H1 (cell line): ENCODE measurements around the gene IRAK4. TPM values are rescaled to one million over a fixed set of nuclear protein-coding genes. Genes with fewer than 3 reads are reported as not detected.

Experiments
- CTCF ChIA-PET: fragments of 300-600 bp; sonication (Branson Sonifier 250); formaldehyde crosslinking; loops from one replicate; lab custom pipeline; 2021; ENCODE audit not compliant: partially characterized antibody; lab: Charles Lee
- POLR2A ChIA-PET: fragments of 300-600 bp; sonication (Branson Sonifier 250); formaldehyde crosslinking; loops from one replicate; lab custom pipeline; 2021; ENCODE audit warnings: inconsistent platforms; ENCODE audit not compliant: partially characterized antibody; lab: Charles Lee
- DNase-seq, 2 experiments: peaks; one replicate each; pipeline versions ENCODE4 v3.0.0 to v3.0.0-alpha.2; 2010 to 2022; ENCODE audit warnings: low spot score in 2 of 2, low read depth in 1 of 2, mixed read lengths in 1 of 2
- FAIRE-seq: peaks from 2 replicates; lab custom pipeline; 2011; peaks lifted over from hg19 to GRCh38; lab: Jason Lieb, UNC
- H2AFZ ChIP-seq: 2 replicates; pipeline ENCODE4 v1.8.1; 2012; ENCODE audit warnings: low read length, inconsistent platforms
- H2AK5ac ChIP-seq: 2 replicates; pipeline ENCODE4 v1.6.1; 2013; ENCODE audit warnings: low read depth, low read length
- H2BK120ac ChIP-seq: replicated peaks from 2 replicates; pipeline ENCODE3; 2013; ENCODE audit warnings: low read depth, low read length, inconsistent platforms
- H2BK12ac ChIP-seq: 2 replicates; pipeline ENCODE4 v1.6.1; 2013; ENCODE audit warnings: low read depth, low read length
- H2BK15ac ChIP-seq: 2 replicates; pipeline ENCODE4 v1.6.1; 2013; ENCODE audit warnings: low read length
- H2BK20ac ChIP-seq: 2 replicates; pipeline ENCODE4 v1.6.1; 2013; ENCODE audit warnings: low read length
- H2BK5ac ChIP-seq: 2 replicates; pipeline ENCODE4 v1.6.1; 2013; ENCODE audit warnings: low read depth, low read length
- H3K14ac ChIP-seq: 2 replicates; pipeline ENCODE4 v1.6.1; 2013; ENCODE audit warnings: inconsistent platforms; ENCODE audit not compliant: insufficient read length
- H3K18ac ChIP-seq: 2 replicates; pipeline ENCODE4 v1.6.1; 2013; ENCODE audit warnings: low read length; ENCODE audit errors: extremely low read depth
- H3K23ac ChIP-seq: 2 replicates; pipeline ENCODE4 v1.6.1; 2013; ENCODE audit warnings: inconsistent platforms; ENCODE audit not compliant: insufficient read length
- H3K23me2 ChIP-seq: 2 replicates; pipeline ENCODE4 v1.6.1; 2013; ENCODE audit warnings: low read depth, low read length
- H3K27ac ChIP-seq: 2 replicates; pipeline ENCODE4 v1.6.1; 2011; ENCODE audit warnings: low read depth, low read length, inconsistent platforms
- H3K27me3 ChIP-seq, 4 experiments: replicated peaks in 1 of 4; 1 replicate in 1 of 4; 2 replicates in 3 of 4; pipeline versions ENCODE4 v1.6.1 to v1.8.1; 2011 to 2013; ENCODE audit warnings: low read length in 3 of 4, mild to moderate bottlenecking in 3 of 4, inconsistent platforms in 2 of 4, mixed read lengths in 2 of 4, moderate library complexity in 1 of 4; ENCODE audit not compliant: control insufficient read depth in 3 of 4, insufficient read depth in 3 of 4; ENCODE audit errors: extremely low read depth in 1 of 4
- H3K36me3 ChIP-seq, 4 experiments: 2 replicates each; pipeline versions ENCODE4 v1.6.1 to v1.8.1; 2011 to 2013; ENCODE audit warnings: mild to moderate bottlenecking in 4 of 4, low read length in 3 of 4, moderate library complexity in 2 of 4, control low read depth in 1 of 4, inconsistent platforms in 1 of 4; ENCODE audit not compliant: insufficient read depth in 4 of 4, control insufficient read depth in 2 of 4
- H3K4ac ChIP-seq: replicated peaks from 2 replicates; pipeline ENCODE3; 2013; ENCODE audit warnings: low read length, low read depth, mixed read lengths, inconsistent platforms; ENCODE audit not compliant: insufficient read length
- H3K4me1 ChIP-seq, 4 experiments: replicated peaks in 1 of 4; 1 replicate in 1 of 4; 2 replicates in 3 of 4; pipeline versions ENCODE4 v1.6.1 to v1.8.1; 2011 to 2013; ENCODE audit warnings: low read length in 3 of 4, inconsistent platforms in 2 of 4, mixed read lengths in 1 of 4; ENCODE audit not compliant: insufficient read depth in 4 of 4, control insufficient read depth in 3 of 4
- H3K4me2 ChIP-seq, 2 experiments: 2 replicates each; pipeline versions ENCODE4 v1.6.1 to v1.8.1; 2011 to 2013; ENCODE audit warnings: low read depth in 2 of 2, low read length in 2 of 2, control low read depth in 1 of 2, inconsistent platforms in 1 of 2, mild to moderate bottlenecking in 1 of 2; ENCODE audit not compliant: insufficient read depth in 1 of 2
- H3K4me3 ChIP-seq, 4 experiments: fragments of 200-600, 300-600 bp in 1 of 4; sonication (generic), shearing (Covaris generic), sonication (Bioruptor Twin) in 1 of 4; 2 replicates each; pipeline versions ENCODE4 v1.5.1 to v1.8.1; 2011 to 2016; ENCODE audit warnings: low read length in 4 of 4, low read depth in 3 of 4, control low read depth in 2 of 4, inconsistent platforms in 2 of 4, mild to moderate bottlenecking in 2 of 4, mixed read lengths in 1 of 4, moderate library complexity in 1 of 4; ENCODE audit not compliant: insufficient read depth in 2 of 4; ENCODE audit errors: extremely low read depth in 1 of 4
- H3K56ac ChIP-seq: replicated peaks from 2 replicates; pipeline ENCODE3; 2013; ENCODE audit warnings: low read depth, mild to moderate bottlenecking, mixed read lengths, low read length, inconsistent platforms; ENCODE audit not compliant: insufficient read length
- H3K79me1 ChIP-seq: 2 replicates; pipeline ENCODE4 v1.6.1; 2013; ENCODE audit warnings: low read depth, low read length, control low read depth
- H3K79me2 ChIP-seq, 2 experiments: 2 replicates each; pipeline versions ENCODE4 v1.6.1 to v1.8.1; 2012 to 2013; ENCODE audit warnings: low read length in 2 of 2, mild to moderate bottlenecking in 2 of 2, inconsistent platforms in 1 of 2; ENCODE audit not compliant: insufficient read depth in 2 of 2, control insufficient read depth in 1 of 2
- H3K9ac ChIP-seq, 4 experiments: replicated peaks in 1 of 4; 1 replicate in 1 of 4; 2 replicates in 3 of 4; pipeline versions ENCODE4 v1.6.1 to v1.8.1; 2011 to 2013; ENCODE audit warnings: low read depth in 3 of 4, low read length in 3 of 4, control low read depth in 2 of 4, mild to moderate bottlenecking in 2 of 4, moderate library complexity in 2 of 4, inconsistent platforms in 1 of 4; ENCODE audit errors: extremely low read depth in 1 of 4
- H3K9me3 ChIP-seq, 2 experiments: 2 replicates each; pipeline versions ENCODE4 v1.6.1 to v1.8.1; 2012 to 2013; ENCODE audit warnings: mild to moderate bottlenecking in 2 of 2, moderate library complexity in 2 of 2, control low read depth in 1 of 2, inconsistent platforms in 1 of 2, low read depth in 1 of 2, low read length in 1 of 2, mixed read lengths in 1 of 2; ENCODE audit not compliant: insufficient read depth in 2 of 2
- H4K20me1 ChIP-seq, 2 experiments: replicated peaks in 1 of 2; 2 replicates each; pipeline versions ENCODE3 to v1.8.1; 2011 to 2013; ENCODE audit warnings: inconsistent platforms in 2 of 2, low read length in 2 of 2, mild to moderate bottlenecking in 1 of 2; ENCODE audit not compliant: insufficient read depth in 2 of 2, control insufficient read depth in 1 of 2
- H4K5ac ChIP-seq: 2 replicates; pipeline ENCODE4 v1.6.1; 2013; ENCODE audit warnings: low read length, low read depth, mixed read lengths, inconsistent platforms; ENCODE audit not compliant: insufficient read length
- H4K8ac ChIP-seq: 2 replicates; pipeline ENCODE4 v1.8.0; 2013; ENCODE audit warnings: mild to moderate bottlenecking, moderate library complexity, low read length, inconsistent platforms; ENCODE audit not compliant: insufficient read depth; ENCODE audit errors: extremely low read depth
- H4K91ac ChIP-seq: replicated peaks from 2 replicates; pipeline ENCODE3; 2013; ENCODE audit warnings: low read length, mixed read lengths, inconsistent platforms; ENCODE audit not compliant: insufficient read length
- BCL11A ChIP-seq, 2 experiments: IDR thresholded peaks; one replicate each; pipeline ENCODE4 v1.6.1; 2011; ENCODE audit warnings: low read depth in 2 of 2, low read length in 2 of 2, mild to moderate bottlenecking in 2 of 2
- CBX8 ChIP-seq: fragments of 300-800, 300-1000 bp; sonication (generic); IDR thresholded peaks from 2 replicates; pipeline ENCODE4 v1.7.1; 2016; ENCODE audit warnings: low read depth, low read length, borderline replicate concordance
- CHD2 ChIP-seq: IDR thresholded peaks from 2 replicates; pipeline ENCODE4 v1.6.1; 2012; ENCODE audit warnings: low read length, improper control_type of control experiment
- EGR1 ChIP-seq: IDR thresholded peaks from 2 replicates; pipeline ENCODE4 v1.6.1; 2011; ENCODE audit warnings: low read depth, low read length, borderline replicate concordance
- EP300 ChIP-seq, 2 experiments: IDR thresholded peaks; 1 replicate in 1 of 2; 2 replicates in 1 of 2; pipeline ENCODE4 v1.6.1; 2011 to 2012; ENCODE audit warnings: low read depth in 2 of 2, low read length in 2 of 2, mild to moderate bottlenecking in 2 of 2, borderline replicate concordance in 1 of 2, inconsistent platforms in 1 of 2, moderate library complexity in 1 of 2
- JUN ChIP-seq: IDR thresholded peaks from 2 replicates; pipeline ENCODE4 v1.6.1; 2011; ENCODE audit warnings: low read depth, mild to moderate bottlenecking, improper control_type of control experiment, low read length
- SP4 ChIP-seq: IDR thresholded peaks from 2 replicates; pipeline ENCODE4 v1.6.1; 2012; ENCODE audit warnings: low read length, inconsistent platforms
- TAF1 ChIP-seq: IDR thresholded peaks from 2 replicates; pipeline ENCODE4 v1.6.1; 2011; ENCODE audit warnings: mild to moderate bottlenecking, low read depth, low read length
- TAF7 ChIP-seq: optimal IDR thresholded peaks from 2 replicates; pipeline ENCODE3; 2011; ENCODE audit warnings: low read depth, mild to moderate bottlenecking, inconsistent platforms, low read length, moderate library complexity, borderline replicate concordance
- WGBS, 2 experiments: shearing (Covaris generic) in 1 of 2; methylation state at CpG; one replicate each; pipeline versions ENCODE4 v1.1.6 to v1.1.7; 2013 to 2015; ENCODE audit warnings: low lambda C conversion rate in 2 of 2, mixed read lengths in 2 of 2, inconsistent platforms in 1 of 2, low coverage in 1 of 2, missing lambda C conversion rate in 1 of 2; ENCODE audit not compliant: insufficient replicate concordance in 2 of 2, insufficient coverage in 1 of 2, insufficient read length in 1 of 2; ENCODE audit errors: extremely low coverage in 1 of 2, missing lambda C conversion rate in 1 of 2; 5-methylcytosine and 5-hydroxymethylcytosine counted together
- polyA plus RNA-seq, 7 experiments: library from polyadenylated mRNA; depleted of rRNA in 3 of 7; stranded (reverse) in 5 of 7; unstranded in 2 of 7; fragments of >200 nt in 5 of 7; fragments of 200-250 nt in 2 of 7; gene quantifications; 1 replicate in 5 of 7; 2 replicates in 1 of 7; 4 replicates in 1 of 7; pipeline versions ENCODE4 v1.2.1 to v1.2.3, GENCODE V29; 2011 to 2013; ENCODE audit warnings: missing spikeins in 2 of 7, mixed read lengths in 2 of 7
- total RNA-seq: library from RNA; stranded (reverse); fragmentation: NEBNext Ultra II Directional; extraction: Animal tissue kit (Norgen Biotek cat#: 25700); gene quantifications from 2 replicates; pipeline ENCODE4 v1.2.1, GENCODE V29; 2021
- TF ChIP-seq, protein P1 (sequence below): IDR thresholded peaks from 2 replicates; pipeline ENCODE4 v1.6.1; 2011; ENCODE audit warnings: low read length, improper control_type of control experiment

The IRAK4 gene
- total and polyA plus RNA-seq, 2 of the 8 experiments (the other 6 are each of a cell fraction or from before 2014, with no cell fraction given): 2.3 to 7.7 TPM

DNA sequence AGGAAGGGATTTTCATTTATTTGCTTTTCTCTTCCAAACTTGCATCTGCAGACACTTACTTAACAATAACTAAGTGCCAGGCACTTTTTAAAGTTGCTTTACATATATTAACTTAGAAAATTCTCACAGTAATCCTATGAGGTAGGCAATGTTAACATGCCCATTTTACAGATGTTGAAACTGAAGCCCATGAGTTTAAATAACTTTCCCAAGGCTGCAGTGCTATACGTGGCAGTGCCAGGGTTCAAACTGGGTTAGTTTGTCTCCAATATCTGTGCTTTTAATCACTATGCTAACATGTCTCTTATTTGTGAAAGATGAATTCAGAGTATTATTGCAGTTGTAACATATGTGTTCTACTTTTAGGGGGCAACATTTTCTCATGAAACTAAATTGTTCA lies 30.1 kb upstream of the IRAK4 start:
- H3K79me2 ChIP-seq: no peaks in the 10 kb centered on the region
- H3K4me3 ChIP-seq: no peak overlapping the region
- FAIRE-seq (no peak), DNase-seq (no peak)
- H4K91ac ChIP-seq: no peak overlapping the region
- peaks cover 0 to 2% (median 0%) of the 10 kb centered on the region in 4 experiments; a peak in 1 of 8 replicates for H3K36me3 ChIP-seq
- H3K14ac ChIP-seq: no peak overlapping the region
- no peak overlapping the region for H4K8ac ChIP-seq
- H3K4me1 ChIP-seq: no peaks in the 10 kb centered on the region; a peak in 1 of 7 replicates
- no peaks in the 10 kb centered on the region for H4K20me1 ChIP-seq
- no peak overlapping the region for H3K18ac ChIP-seq
- ChIA-PET CTCF (no interaction called here), POLR2A (no interaction called here)
- no peak overlapping the region for H4K5ac ChIP-seq
- H2BK20ac ChIP-seq: no peak overlapping the region
- H3K27me3 ChIP-seq: no peaks in the 10 kb centered on the region
- H3K79me1 ChIP-seq: no peaks in the 10 kb centered on the region
- TF ChIP-seq, protein P1, sequence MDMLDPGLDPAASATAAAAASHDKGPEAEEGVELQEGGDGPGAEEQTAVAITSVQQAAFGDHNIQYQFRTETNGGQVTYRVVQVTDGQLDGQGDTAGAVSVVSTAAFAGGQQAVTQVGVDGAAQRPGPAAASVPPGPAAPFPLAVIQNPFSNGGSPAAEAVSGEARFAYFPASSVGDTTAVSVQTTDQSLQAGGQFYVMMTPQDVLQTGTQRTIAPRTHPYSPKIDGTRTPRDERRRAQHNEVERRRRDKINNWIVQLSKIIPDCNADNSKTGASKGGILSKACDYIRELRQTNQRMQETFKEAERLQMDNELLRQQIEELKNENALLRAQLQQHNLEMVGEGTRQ: no peak
- no peak for TF ChIP-seq JUN
- no peak for TF ChIP-seq CHD2
- TF ChIP-seq TAF1: no peak
- no peak for TF ChIP-seq EP300 (IDR thresholded peaks at IDR 0.05; ENCODE audit: borderline replicate concordance in 1 of 2, low read depth in 2 of 2, low read length in 2 of 2)
- no peak for TF ChIP-seq EGR1
- no peak for TF ChIP-seq SP4
- no peak for TF ChIP-seq TAF7
- no peak for TF ChIP-seq BCL11A (IDR thresholded peaks at IDR 0.05; ENCODE audit: low read depth in 2 of 2, low read length in 2 of 2)
- TF ChIP-seq CBX8: no peak
- no peak overlapping the region for H3K4me2 ChIP-seq
- H3K9me3 ChIP-seq: no peaks in the 10 kb centered on the region
- H2AK5ac ChIP-seq: no peak overlapping the region
- no peak overlapping the region for H3K4ac ChIP-seq
- no peak overlapping the region for H3K23ac ChIP-seq
- H2BK15ac ChIP-seq: no peak overlapping the region
- H2BK120ac ChIP-seq: no peak overlapping the region
- no peak overlapping the region for H2BK5ac ChIP-seq
- WGBS, 2 experiments: 88% methylated on average over 1 of the region's 1 CpG; no CpG with 5 or more reads in 1 of the 2 experiments
- no peak overlapping the region for H3K9ac ChIP-seq
- H3K23me2 ChIP-seq: no peaks in the 10 kb centered on the region
- H2AFZ ChIP-seq: no peak overlapping the region
- no peak overlapping the region for H3K56ac ChIP-seq
- no peak overlapping the region for H2BK12ac ChIP-seq
- no peak overlapping the region for H3K27ac ChIP-seq
